ENCODE data around the gene C1QL3.

The C1QL3 gene

GRCh38 chr10:16491933-16492332 is 29.7 kb downstream of the C1QL3 start:
- DNase-seq = peak; percentile 11

GRCh38 chr10:16490511-16490910 is 31.2 kb downstream of the C1QL3 start:
- DNase-seq = no peak

- DNase-seq = no peak
Measured at GRCh38 chr10:16483241-16483917, 38.3 kb downstream of the C1QL3 start.

GRCh38 chr10:16481052-16481728 is 40.5 kb downstream of the C1QL3 start:
- no peak for DNase-seq

GRCh38 chr10:16478801-16479200 is 42.9 kb downstream of the C1QL3 start:
- no peak for DNase-seq

GRCh38 chr10:16477757-16478156 is 43.9 kb downstream of the C1QL3 start:
- no peak for DNase-seq

GRCh38 chr10:16472828-16473227 is 48.9 kb downstream of the C1QL3 start:
- no peak for DNase-seq

- DNase-seq = no peak
Measured at GRCh38 chr10:16470747-16471146, 50.9 kb downstream of the C1QL3 start.

- DNase-seq = no peak
Measured at GRCh38 chr10:16466001-16466400, 55.7 kb downstream of the C1QL3 start.

Measured in NCI-H524 treated with DMSO at 0.1 percent for 48 hours (cell line).